Measurements from ENCODE around the gene JMJD8. TPM values are rescaled to one million over a fixed set of nuclear protein-coding genes. Genes with fewer than 3 reads are reported as not detected.

Gene JMJD8
- total RNA-seq, 4 donors from 2014 or later: 41.8 to 90.5 (median 82.3) TPM

GRCh38 chr16:662597-662996, 21.5 kb downstream of the JMJD8 start:
- 89 to 94% methylated on average over 17 to 18 of the region's 21 CpGs for WGBS, 2 donors
- no peak for DNase-seq (ENCODE audit: low spot score in 2 of 2)
- TF ChIP-seq, protein P1, sequence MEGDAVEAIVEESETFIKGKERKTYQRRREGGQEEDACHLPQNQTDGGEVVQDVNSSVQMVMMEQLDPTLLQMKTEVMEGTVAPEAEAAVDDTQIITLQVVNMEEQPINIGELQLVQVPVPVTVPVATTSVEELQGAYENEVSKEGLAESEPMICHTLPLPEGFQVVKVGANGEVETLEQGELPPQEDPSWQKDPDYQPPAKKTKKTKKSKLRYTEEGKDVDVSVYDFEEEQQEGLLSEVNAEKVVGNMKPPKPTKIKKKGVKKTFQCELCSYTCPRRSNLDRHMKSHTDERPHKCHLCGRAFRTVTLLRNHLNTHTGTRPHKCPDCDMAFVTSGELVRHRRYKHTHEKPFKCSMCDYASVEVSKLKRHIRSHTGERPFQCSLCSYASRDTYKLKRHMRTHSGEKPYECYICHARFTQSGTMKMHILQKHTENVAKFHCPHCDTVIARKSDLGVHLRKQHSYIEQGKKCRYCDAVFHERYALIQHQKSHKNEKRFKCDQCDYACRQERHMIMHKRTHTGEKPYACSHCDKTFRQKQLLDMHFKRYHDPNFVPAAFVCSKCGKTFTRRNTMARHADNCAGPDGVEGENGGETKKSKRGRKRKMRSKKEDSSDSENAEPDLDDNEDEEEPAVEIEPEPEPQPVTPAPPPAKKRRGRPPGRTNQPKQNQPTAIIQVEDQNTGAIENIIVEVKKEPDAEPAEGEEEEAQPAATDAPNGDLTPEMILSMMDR (IDR thresholded peaks at IDR 0.05): no peak
- TF ChIP-seq POLR2A (IDR thresholded peaks at IDR 0.05): no peak
- H3K4me3 ChIP-seq (ENCODE audit: low read depth, poor library complexity, severe bottlenecking): no peak overlapping the region
- intact Hi-C loops (cut with DNase I; ENCODE audit: low total_unique reads): loop anchor here (10.0 kb wide), 1 partner anchor 118 kb away; no protein-coding TSS in a partner anchor

DNA sequence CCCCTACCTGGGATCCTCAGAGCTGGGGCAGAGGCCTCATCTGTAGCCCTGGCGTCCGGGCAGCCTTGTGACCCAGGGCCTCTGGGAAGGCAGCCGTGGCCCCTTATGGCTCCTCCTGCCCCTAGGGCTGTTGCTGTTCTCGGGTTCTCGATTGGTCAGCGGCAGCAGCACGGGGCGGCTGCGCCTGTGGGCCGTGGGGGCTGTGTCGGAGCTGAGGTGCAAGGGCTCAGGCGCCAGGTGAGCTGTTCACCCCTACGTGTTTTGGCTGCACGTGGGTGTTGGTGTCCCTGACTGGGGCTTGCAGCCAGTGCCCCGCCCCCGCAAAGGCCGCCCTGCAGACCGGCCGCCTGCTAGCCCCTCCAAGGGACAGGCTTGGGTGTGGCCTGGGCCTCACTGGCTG, 22.0 kb downstream of the JMJD8 start:
- H3K4me3 ChIP-seq (ENCODE audit: low read depth, poor library complexity, severe bottlenecking): no peak overlapping the region
- intact Hi-C loops (cut with DNase I; ENCODE audit: low total_unique reads): loop anchor here (10.0 kb wide), 1 partner anchor 117 kb away; no protein-coding TSS in a partner anchor
- TF ChIP-seq POLR2A (IDR thresholded peaks at IDR 0.05): no peak
- TF ChIP-seq, protein P1 (IDR thresholded peaks at IDR 0.05): no peak
- DNase-seq (ENCODE audit: low spot score in 2 of 2): no peak
- WGBS, 2 donors: 92% methylated on average over 7 to 15 of the region's 19 CpGs

- DNase-seq (ENCODE audit: low spot score in 2 of 2): no peak
- H3K4me3 ChIP-seq (ENCODE audit: low read depth, poor library complexity, severe bottlenecking): no peak overlapping the region
- intact Hi-C loops (cut with DNase I; ENCODE audit: low total_unique reads): loop anchor here (10.0 kb wide), 1 partner anchor 117 kb away; no protein-coding TSS in a partner anchor
- 53 to 79% methylated on average over 29 to 32 of the region's 35 CpGs for WGBS, 2 donors
- no peak for TF ChIP-seq POLR2A (IDR thresholded peaks at IDR 0.05)
- TF ChIP-seq, protein P1 (IDR thresholded peaks at IDR 0.05): no peak
Observed at GRCh38 chr16:661184-661821, 22.8 kb downstream of the JMJD8 start.

- intact Hi-C loops (cut with DNase I; ENCODE audit: low total_unique reads): loop anchor here (10.0 kb wide), 1 partner anchor 116 kb away; no protein-coding TSS in a partner anchor
- peak; percentile 68 to 96 for DNase-seq (ENCODE audit: low spot score in 2 of 2)
- TF ChIP-seq, protein P1 (IDR thresholded peaks at IDR 0.05): no peak
- no peak for TF ChIP-seq POLR2A (IDR thresholded peaks at IDR 0.05)
- H3K4me3 ChIP-seq (ENCODE audit: low read depth, poor library complexity, severe bottlenecking): no peak overlapping the region
- 31 to 65% methylated on average over 17 to 23 of the region's 43 CpGs for WGBS, 2 donors
Observed at GRCh38 chr16:660459-661183, 23.5 kb downstream of the JMJD8 start.

DNA sequence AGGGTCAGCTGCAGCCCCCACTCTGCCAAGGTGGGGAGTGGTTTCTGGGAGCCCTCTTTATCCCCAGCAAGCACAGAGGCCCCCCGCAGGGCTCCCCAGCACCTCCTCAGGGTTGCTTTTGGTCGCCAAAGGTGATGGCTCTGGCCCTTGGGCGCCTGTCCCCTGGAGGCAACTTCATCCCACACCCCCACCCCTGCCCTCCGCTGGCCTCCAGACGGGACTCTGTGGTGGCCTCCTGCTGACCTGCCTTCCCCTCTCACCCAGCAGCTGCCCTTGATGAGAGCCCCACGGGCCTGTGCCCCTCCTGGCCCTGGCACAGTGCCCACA, 24.0 kb downstream of the JMJD8 start:
- TF ChIP-seq, protein P1 (IDR thresholded peaks at IDR 0.05): no peak
- TF ChIP-seq POLR2A (IDR thresholded peaks at IDR 0.05): no peak
- intact Hi-C loops (cut with DNase I; ENCODE audit: low total_unique reads): loop anchor here (10.0 kb wide), 1 partner anchor 115 kb away; no protein-coding TSS in a partner anchor
- H3K4me3 ChIP-seq (ENCODE audit: low read depth, poor library complexity, severe bottlenecking): no peak overlapping the region
- 61 to 66% methylated on average over 3 to 6 of the region's 6 CpGs for WGBS, 2 donors
- no peak for DNase-seq (ENCODE audit: low spot score in 2 of 2)

All from lower leg skin (tissue), 4 donors.